Body of pancreas (tissue), 4 donors: Measurements from ENCODE around the gene KRT36. TPM values are rescaled to one million over a fixed set of nuclear protein-coding genes. Genes with fewer than 3 reads are reported as not detected.

Source experiments
- ATAC-seq: fragments of 150-250 bp; one replicate; pipeline ENCODE4 v1.9.1; 2016
- DNase-seq, 4 donors: peaks; one replicate each; pipeline ENCODE4 v3.0.0-alpha.2; 2019
- H3K27ac ChIP-seq, 4 donors: fragments of 200-600 bp; sonication (generic); 1 replicate in 3 of 4; 2 replicates in 1 of 4; pipeline versions ENCODE4 v1.5.1 to v1.6.1; 2016 to 2019; ENCODE audit warnings: mild to moderate bottlenecking in 1 of 4, mixed read lengths in 1 of 4, moderate library complexity in 1 of 4
- H3K27me3 ChIP-seq, 2 donors: fragments of 200-600 bp; sonication (generic); one replicate each; pipeline ENCODE4 v1.6.0; 2016; ENCODE audit warnings: mild to moderate bottlenecking in 1 of 2
- H3K36me3 ChIP-seq, 2 donors: fragments of 200-600 bp; sonication (generic); replicated peaks in 1 of 2; 2 replicates each; pipeline ENCODE4 v1.5.1; 2016; ENCODE audit warnings: low read depth in 2 of 2; ENCODE audit not compliant: insufficient read depth in 1 of 2
- H3K4me1 ChIP-seq: fragments of 200-600 bp; sonication (generic); one replicate; pipeline ENCODE4 v1.6.0; 2016
- H3K4me3 ChIP-seq, 2 donors: fragments of 200-600 bp; sonication (generic); 1 replicate in 1 of 2; 2 replicates in 1 of 2; pipeline ENCODE4 v1.5.1; 2016 to 2019
- H3K9me3 ChIP-seq, 3 donors: fragments of 200-600 bp; sonication (generic); 1 replicate in 2 of 3; 2 replicates in 1 of 3; pipeline ENCODE4 v1.5.1; 2016
- CTCF ChIP-seq, 7 experiments: fragments of 450-650 bp in 4 of 7; fragments of 200-600 bp in 3 of 7; sonication (generic) in 3 of 7; IDR thresholded peaks; one replicate each; pipeline ENCODE4 v1.5.1; 2016 to 2019; ENCODE audit warnings: antibody characterized with exemption in 7 of 7
- POLR2A ChIP-seq, 3 donors: fragments of 450-650 bp; IDR thresholded peaks; one replicate each; pipeline ENCODE4 v1.6.1; 2016; ENCODE audit warnings: antibody characterized with exemption in 3 of 3, mild to moderate bottlenecking in 2 of 3
- WGBS, 2 donors: methylation state at CpG; one replicate each; pipeline ENCODE4 v1.1.5; 2017; 5-methylcytosine and 5-hydroxymethylcytosine counted together
- intact Hi-C: fragments of 100-400 bp; cut with DNase I; formaldehyde crosslinking; loops from one replicate; pipeline ENCODE4 v1.15.1; 2023
- microRNA-seq, 2 donors: library from miRNA; unstranded; fragments of <30 nt; microRNA quantifications; one replicate each; pipeline ENCODE4, GENCODE V29; 2016; ENCODE audit warnings: borderline number of aligned reads in 2 of 2, borderline replicate concordance in 2 of 2
- small RNA-seq: library from RNA; depleted of rRNA; stranded (forward); fragments of <200 nt; gene quantifications from one replicate; pipeline ENCODE3, GENCODE V24; 2016
- total RNA-seq, 2 donors: library from RNA; depleted of rRNA; stranded (reverse); fragments of >200 nt; gene quantifications; one replicate each; pipeline ENCODE4 v1.1.0, GENCODE V29; 2016

The KRT36 gene
- total RNA-seq, 2 donors from 2014 or later, result not detected

GRCh38 chr17:41442739-41443138, 47.0 kb downstream of the KRT36 start:
- H3K9me3 ChIP-seq, result no peaks in the 10 kb centered on the region
- H3K36me3 ChIP-seq, result no peaks in the 10 kb centered on the region
- no peak overlapping the region for H3K4me3 ChIP-seq
- DNase-seq (no peak), ATAC-seq (no peak)
- TF ChIP-seq POLR2A (IDR thresholded peaks at IDR 0.05) (no peak), CTCF (IDR thresholded peaks at IDR 0.05) (no peak)
- no peaks in the 10 kb centered on the region for H3K4me1 ChIP-seq
- intact Hi-C loops, result no loop called here
- H3K27ac ChIP-seq, result no peak overlapping the region
- no peaks in the 10 kb centered on the region for H3K27me3 ChIP-seq
- WGBS, 2 donors, result 64 to 65% methylated on average over 4 of the region's 4 CpGs

GRCh38 chr17:41440531-41441033, 49.1 kb downstream of the KRT36 start, which contains the start of gene KRT38:
TSS of gene KRT38 (minus strand) at chr17:41440983. CDS start at chr17:41440921, 62 bp downstream.
- TF ChIP-seq POLR2A (IDR thresholded peaks at IDR 0.05), result no peak
- TF ChIP-seq CTCF (IDR thresholded peaks at IDR 0.05), result no peak
- Histone ChIP-seq H3K4me3 (no peak within 1 kb of the TSS), H3K27me3 (no peaks in the 10 kb centered on the region), H3K9me3 (no peaks in the 10 kb centered on the region), H3K36me3 (no peaks in the 10 kb centered on the region), H3K4me1 (no peaks in the 10 kb centered on the region), H3K27ac (no peak within 1 kb of the TSS)
- DNase-seq (no peak), ATAC-seq (no peak)
- intact Hi-C loops, result no loop called here
- WGBS, 2 donors, result 73 to 97% methylated on average over 4 to 10 of the region's 10 CpGs

- H3K9me3 ChIP-seq, result no peaks in the 10 kb centered on the region
- TF ChIP-seq CTCF (IDR thresholded peaks at IDR 0.05) (no peak), POLR2A (IDR thresholded peaks at IDR 0.05) (no peak)
- WGBS, 2 donors, result 57 to 60% methylated on average over 5 of the region's 5 CpGs
Observed at GRCh38 chr17:41439375-41439774, 50.3 kb downstream of the KRT36 start.

GRCh38 chr17:41437769-41438168, 51.9 kb downstream of the KRT36 start:
- no peaks in the 10 kb centered on the region for H3K27me3 ChIP-seq
- DNase-seq (no peak), ATAC-seq (no peak)
- H3K9me3 ChIP-seq, result no peaks in the 10 kb centered on the region
- no peak overlapping the region for H3K4me3 ChIP-seq
- WGBS, 2 donors, result 74 to 77% methylated on average over 9 of the region's 9 CpGs
- TF ChIP-seq CTCF (IDR thresholded peaks at IDR 0.05), result no peak
- H3K4me1 ChIP-seq, result no peaks in the 10 kb centered on the region
- no peak overlapping the region for H3K27ac ChIP-seq
- intact Hi-C loops, result no loop called here
- H3K36me3 ChIP-seq, result no peaks in the 10 kb centered on the region

More at GRCh38 chr17:41439375-41439774, 50.3 kb downstream of the KRT36 start:
- Histone ChIP-seq H3K4me3 (no peak overlapping the region), H3K27me3 (no peaks in the 10 kb centered on the region), H3K36me3 (no peaks in the 10 kb centered on the region), H3K4me1 (no peaks in the 10 kb centered on the region), H3K27ac (no peak overlapping the region)
- intact Hi-C loops, result no loop called here
- DNase-seq (no peak), ATAC-seq (no peak)

GRCh38 chr17:41437254-41437653, 52.5 kb downstream of the KRT36 start:
- no peak overlapping the region for H3K4me3 ChIP-seq
- no peaks in the 10 kb centered on the region for H3K4me1 ChIP-seq
- no peaks in the 10 kb centered on the region for H3K36me3 ChIP-seq
- 61 to 68% methylated on average over 7 of the region's 7 CpGs for WGBS, 2 donors
- DNase-seq (no peak), ATAC-seq (no peak)
- intact Hi-C loops, result no loop called here
- no peak overlapping the region for H3K27ac ChIP-seq
- H3K9me3 ChIP-seq, result no peaks in the 10 kb centered on the region
- TF ChIP-seq POLR2A (IDR thresholded peaks at IDR 0.05), result no peak
- no peaks in the 10 kb centered on the region for H3K27me3 ChIP-seq

Small RNAs within 50 kb of the gene (microRNA-seq; reads per million reads assigned to microRNA genes)
- 0 to 0.47 reads per million in 2 donors for gene MIR6510

Small RNAs within 50 kb of the gene (small RNA-seq; reads per million reads assigned to genes)
- gene RNU2-32P, result 0.61 reads per million, percentile 9 among the genes with 10 or more reads in this experiment

Other genes with a start within 250 kb of the KRT36 start
- not detected for gene KRTAP9-4, start 240.2 kb downstream of the KRT36 start, total RNA-seq
- not detected for gene KRTAP9-9, start 234.5 kb downstream of the KRT36 start, total RNA-seq
- not detected for gene KRTAP9-6, start 224.5 kb downstream of the KRT36 start, total RNA-seq
- not detected for gene KRTAP9-7, start 214.2 kb downstream of the KRT36 start, total RNA-seq
- not detected for gene KRTAP29-1, start 187.1 kb downstream of the KRT36 start, total RNA-seq
- gene KRTAP16-1, start 180.6 kb downstream of the KRT36 start, total RNA-seq, result not detected
- not detected for gene KRTAP17-1, start 174.2 kb downstream of the KRT36 start, total RNA-seq
- not detected for gene KRT33A, start 139.1 kb downstream of the KRT36 start, total RNA-seq
- gene KRT33B, start 120.1 kb downstream of the KRT36 start, total RNA-seq, result not detected
- gene KRT34, start 107.6 kb downstream of the KRT36 start, total RNA-seq, result not detected
- not detected for gene KRT31, start 92.3 kb downstream of the KRT36 start, total RNA-seq
- not detected for gene KRT37, start 65.3 kb downstream of the KRT36 start, total RNA-seq
- gene KRT38, start 48.9 kb downstream of the KRT36 start, total RNA-seq, result not detected
- gene KRT32, start 22.5 kb downstream of the KRT36 start, total RNA-seq, result not detected
- gene KRT35, start 8.8 kb downstream of the KRT36 start, total RNA-seq, result not detected
- not detected for gene KRT13, start 15.7 kb upstream of the KRT36 start, total RNA-seq
- gene KRT15, start 29.0 kb upstream of the KRT36 start, total RNA-seq, result under 1 TPM in 1 of 2 donors, not detected in 1; 0.52 TPM
- 100 to 1,000 TPM in 1 of 2 donors, 10 to 100 TPM in 1; 77.5 to 121 TPM for gene KRT19, start 38.4 kb upstream of the KRT36 start, total RNA-seq
- not detected for gene KRT9, start 82.1 kb upstream of the KRT36 start, total RNA-seq
- gene KRT14, start 97.0 kb upstream of the KRT36 start, total RNA-seq, result 1 to 10 TPM in 1 of 2 donors, not detected in 1; 2.3 TPM
- 1 to 10 TPM; 1.6 to 4.2 TPM for gene KRT16, start 122.9 kb upstream of the KRT36 start, total RNA-seq
- gene KRT17, start 134.7 kb upstream of the KRT36 start, total RNA-seq, result 1 to 10 TPM; 4.4 to 5.9 TPM
- gene EIF1, start 199.0 kb upstream of the KRT36 start, total RNA-seq, result 100 to 1,000 TPM in 1 of 2 donors, 10 to 100 TPM in 1; 99.5 to 120 TPM
- not detected for gene GAST, start 222.4 kb upstream of the KRT36 start, total RNA-seq
- gene HAP1, start 244.7 kb upstream of the KRT36 start, total RNA-seq, result 1 to 10 TPM in 1 of 2 donors, under 1 TPM in 1; 0.52 to 1.3 TPM